Liver (tissue), 9 donors: ENCODE measurements around the gene CCNE1. TPM values are rescaled to one million over a fixed set of nuclear protein-coding genes. Genes with fewer than 3 reads are reported as not detected.

ENCODE experiments used
- DNase-seq: peaks from one replicate; pipeline ENCODE4 v3.0.0-alpha.2; 2017; ENCODE audit warnings: low spot score
- H3K27ac ChIP-seq, 2 donors: one replicate each; pipeline ENCODE4 v1.7.0; 2013; ENCODE audit warnings: inconsistent platforms in 2 of 2, low read length in 2 of 2, control low read depth in 1 of 2, low read depth in 1 of 2, mild to moderate bottlenecking in 1 of 2
- H3K27me3 ChIP-seq, 4 donors: one replicate each; pipeline versions ENCODE4 v1.6.1 to v1.7.0; 2013; ENCODE audit warnings: low read length in 3 of 4, inconsistent platforms in 1 of 4, mild to moderate bottlenecking in 1 of 4, moderate library complexity in 1 of 4; ENCODE audit not compliant: control insufficient read depth in 4 of 4, insufficient read depth in 4 of 4
- H3K36me3 ChIP-seq, 4 donors: one replicate each; pipeline versions ENCODE4 v1.6.1 to v1.7.0; 2013; ENCODE audit warnings: low read length in 3 of 4, mild to moderate bottlenecking in 3 of 4, low read depth in 1 of 4, moderate library complexity in 1 of 4; ENCODE audit not compliant: control insufficient read depth in 4 of 4, insufficient read depth in 3 of 4
- H3K4me1 ChIP-seq, 4 donors: one replicate each; pipeline versions ENCODE4 v1.6.1 to v1.7.0; 2013; ENCODE audit warnings: low read length in 3 of 4, mild to moderate bottlenecking in 3 of 4, moderate library complexity in 1 of 4; ENCODE audit not compliant: control insufficient read depth in 4 of 4, insufficient read depth in 4 of 4
- H3K4me3 ChIP-seq, 3 donors: one replicate each; pipeline versions ENCODE4 v1.6.1 to v1.7.0; 2013; ENCODE audit warnings: low read length in 3 of 3, control low read depth in 1 of 3, low read depth in 1 of 3, mild to moderate bottlenecking in 1 of 3
- H3K9ac ChIP-seq, 2 donors: one replicate each; pipeline ENCODE4 v1.7.0; 2013; ENCODE audit warnings: low read length in 2 of 2, mild to moderate bottlenecking in 2 of 2, moderate library complexity in 2 of 2, control low read depth in 1 of 2, low read depth in 1 of 2
- H3K9me3 ChIP-seq, 4 donors: one replicate each; pipeline versions ENCODE4 v1.6.1 to v1.7.0; 2013; ENCODE audit warnings: low read length in 3 of 4; ENCODE audit not compliant: control insufficient read depth in 4 of 4
- CTCF ChIP-seq: fragments of 150-350 bp; IDR thresholded peaks from 2 replicates; pipeline ENCODE4 v1.5.1; 2017; ENCODE audit warnings: improper control_type of control experiment, low read depth, low read length; ENCODE audit not compliant: missing input control
- EGR1 ChIP-seq, 2 donors: IDR thresholded peaks; 2 replicates each; pipeline ENCODE4 v1.6.1; 2016 to 2018; ENCODE audit warnings: antibody characterized with exemption in 2 of 2, low read depth in 2 of 2
- FOXA1 ChIP-seq: IDR thresholded peaks from 2 replicates; pipeline ENCODE4 v1.6.1; 2016; ENCODE audit warnings: antibody characterized with exemption
- GABPA ChIP-seq, 2 donors: IDR thresholded peaks in 1 of 2; conservative IDR thresholded peaks in 1 of 2; 2 replicates each; pipeline ENCODE4 v1.6.1; 2016; ENCODE audit warnings: antibody characterized with exemption in 2 of 2, mild to moderate bottlenecking in 1 of 2, moderate library complexity in 1 of 2
- HNF4A ChIP-seq, 2 donors: conservative IDR thresholded peaks; 2 replicates each; pipeline ENCODE4 v1.6.1; 2016; ENCODE audit warnings: antibody characterized with exemption in 2 of 2, mild to moderate bottlenecking in 2 of 2
- HNF4G ChIP-seq: IDR thresholded peaks from 2 replicates; pipeline ENCODE4 v1.6.1; 2016; ENCODE audit warnings: antibody characterized with exemption
- MAX ChIP-seq: IDR thresholded peaks from 2 replicates; pipeline ENCODE4 v1.6.1; 2016; ENCODE audit warnings: antibody characterized with exemption
- NR2F2 ChIP-seq: IDR thresholded peaks from 2 replicates; pipeline ENCODE4 v1.6.1; 2016; ENCODE audit warnings: antibody characterized with exemption
- RAD21 ChIP-seq, 2 donors: IDR thresholded peaks; 2 replicates each; pipeline ENCODE4 v1.6.1; 2016; ENCODE audit warnings: antibody characterized with exemption in 2 of 2, mild to moderate bottlenecking in 2 of 2
- REST ChIP-seq: IDR thresholded peaks from 2 replicates; pipeline ENCODE4 v1.6.1; 2016; ENCODE audit warnings: antibody characterized with exemption, mild to moderate bottlenecking
- RXRA ChIP-seq, 2 donors: IDR thresholded peaks; 2 replicates each; pipeline ENCODE4 v1.6.1; 2017 to 2018; ENCODE audit warnings: antibody characterized with exemption in 2 of 2, mild to moderate bottlenecking in 1 of 2
- SP1 ChIP-seq: IDR thresholded peaks from 2 replicates; pipeline ENCODE4 v1.6.1; 2018; ENCODE audit warnings: antibody characterized with exemption, mild to moderate bottlenecking
- TAF1 ChIP-seq: conservative IDR thresholded peaks from 2 replicates; pipeline ENCODE4 v1.6.1; 2016; ENCODE audit warnings: antibody characterized with exemption, mild to moderate bottlenecking
- ZBTB33 ChIP-seq: IDR thresholded peaks from 2 replicates; pipeline ENCODE4 v1.6.1; 2016; ENCODE audit warnings: antibody characterized with exemption
- WGBS: extraction: QIAGEN DNeasy Blood & Tissue Kit; methylation state at CpG from one replicate; pipeline ENCODE4 v1.1.7; 2013; 5-methylcytosine and 5-hydroxymethylcytosine counted together
- polyA plus RNA-seq, 2 donors: library from polyadenylated mRNA; stranded (reverse) in 1 of 2; unstranded in 1 of 2; fragments of 200-250 nt in 1 of 2; fragments of >200 nt in 1 of 2; fragmentation: Nextera tagmentation in 1 of 2; extraction: Ambion mirVana in 1 of 2; gene quantifications; one replicate each; pipeline versions ENCODE4 v1.2.1 to v1.2.3, GENCODE V29; 2013 to 2015
- total RNA-seq, 2 donors: library from RNA; depleted of rRNA; stranded (reverse); fragments of >200 nt; gene quantifications; one replicate each; pipeline ENCODE4 v1.2.3, GENCODE V29; 2014
- donor health status: healthy.
- donor health status: healthy.
- donor health status: healthy.
- donor health status: healthy.
- donor health status: healthy.

CCNE1 gene
- total and polyA plus RNA-seq, 4 donors = 0.32 to 19.5 (median 0.79) TPM

- no peak for DNase-seq
- Histone ChIP-seq H3K36me3 (no peaks in the 10 kb centered on the region), H3K27ac (no peak overlapping the region), H3K4me1 (no peaks in the 10 kb centered on the region), H3K27me3 (no peaks in the 10 kb centered on the region), H3K4me3 (no peak overlapping the region), H3K9ac (no peak overlapping the region), H3K9me3 (no peaks in the 10 kb centered on the region)
- WGBS = 73% methylated on average over 9 of the region's 9 CpGs
- TF ChIP-seq TAF1 = no peak
- TF ChIP-seq FOXA1 = no peak
- TF ChIP-seq RAD21 (IDR thresholded peaks at IDR 0.05) = no peak
- no peak for TF ChIP-seq HNF4A (conservative IDR thresholded peaks at IDR 0.05)
- TF ChIP-seq MAX = no peak
- no peak for TF ChIP-seq RXRA (IDR thresholded peaks at IDR 0.05)
- no peak for TF ChIP-seq ZBTB33
- no peak for TF ChIP-seq CTCF
- no peak for TF ChIP-seq SP1
- TF ChIP-seq HNF4G = no peak
These were observed 19.9 kb downstream of the CCNE1 start for GRCh38 chr19:29831686-29832085.

GRCh38 chr19:29832801-29833200 is 21.0 kb downstream of the CCNE1 start:
- no peaks in the 10 kb centered on the region for H3K27me3 ChIP-seq
- no peaks in the 10 kb centered on the region for H3K9me3 ChIP-seq
- no peak for DNase-seq
- H3K36me3 ChIP-seq = no peaks in the 10 kb centered on the region
- no peak overlapping the region for H3K9ac ChIP-seq
- WGBS = 82% methylated on average over 9 of the region's 9 CpGs
- H3K4me1 ChIP-seq = no peaks in the 10 kb centered on the region
- no peak for TF ChIP-seq NR2F2
- TF ChIP-seq REST = no peak
- TF ChIP-seq HNF4G = no peak
- TF ChIP-seq GABPA (IDR thresholded peaks at IDR 0.05 in 1 of 2, conservative IDR thresholded peaks at IDR 0.05 in 1 of 2) = no peak
- TF ChIP-seq FOXA1 = no peak
- no peak for TF ChIP-seq CTCF
- TF ChIP-seq EGR1 (IDR thresholded peaks at IDR 0.05; ENCODE audit: low read depth in 2 of 2) = no peak
- H3K27ac ChIP-seq = no peak overlapping the region
- H3K4me3 ChIP-seq = no peak overlapping the region
